HG03025 (cell line): ENCODE results near the gene PAGE2B.
"Not testable (repeated sequence)": the region's sequence is repeated elsewhere in the genome, so short reads cannot be mapped to it uniquely, and the experiment has no call there.

Source experiments
- ATAC-seq: cut with Tn5 transposase; IDR thresholded peaks from one replicate; pipeline ENCODE4 v1.9.1; 2021; ENCODE audit warnings: mild to moderate bottlenecking, moderate library complexity; ENCODE audit not compliant: unreplicated experiment, low FRiP score

The PAGE2B gene

GRCh38 chrX:55107911-55108310 lies 33.1 kb downstream of the PAGE2B start:
- no peak for ATAC-seq

GRCh38 chrX:55109306-55109705 lies 34.5 kb downstream of the PAGE2B start:
- ATAC-seq: no peak

DNA sequence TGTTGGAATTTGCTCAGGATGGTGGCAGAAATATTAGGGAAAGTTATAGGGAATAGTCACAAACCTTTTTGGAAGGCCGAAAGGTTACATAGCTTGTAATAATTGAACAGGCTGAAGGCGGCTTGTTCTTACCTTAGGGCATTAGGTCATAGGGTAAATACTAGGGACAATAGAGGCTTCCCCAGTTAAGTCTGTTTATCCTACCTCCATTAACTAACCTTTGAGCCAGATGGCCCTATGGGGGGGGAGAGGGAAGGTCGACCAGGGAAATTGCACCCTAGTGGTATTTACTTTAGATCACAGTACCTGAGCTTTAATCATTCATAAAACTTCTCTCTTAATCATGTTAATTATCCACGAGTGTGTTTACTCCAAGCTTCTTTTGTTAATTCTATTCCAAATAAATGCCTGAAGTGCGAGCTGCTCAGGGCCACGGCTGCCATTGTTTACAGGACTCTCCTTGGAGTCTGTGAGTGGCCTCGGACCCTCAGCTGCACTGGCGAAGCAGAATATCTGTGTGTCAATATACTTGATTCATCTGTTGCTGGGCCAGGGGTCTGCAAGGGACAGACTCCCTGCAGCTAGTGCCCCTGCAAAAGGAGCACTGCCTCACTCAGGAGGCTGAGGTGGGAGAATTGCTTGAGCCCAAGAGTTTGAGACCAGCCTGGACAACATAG lies 36.9 kb downstream of the PAGE2B start:
- no peak for ATAC-seq

DNA sequence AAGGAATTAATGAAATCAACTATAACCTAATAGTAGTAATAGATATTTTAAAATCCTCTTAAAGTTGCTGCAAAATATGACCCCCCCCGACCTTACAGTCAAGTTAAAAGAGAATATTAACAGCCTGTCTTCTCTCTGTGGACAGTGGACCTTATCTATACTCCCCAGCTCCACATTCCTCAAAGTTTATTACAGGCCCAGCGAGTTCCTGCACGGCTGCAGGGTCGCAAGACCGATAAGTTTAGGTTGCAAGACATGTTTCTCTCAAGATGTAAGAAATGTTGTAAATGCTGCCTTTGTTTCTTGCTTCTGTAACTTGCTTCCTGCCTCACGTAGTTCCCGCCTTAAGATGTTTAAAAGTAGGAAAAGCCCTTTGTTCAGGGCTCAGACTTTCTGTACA lies 41.8 kb downstream of the PAGE2B start:
- not testable (repeated sequence) for ATAC-seq

GRCh38 chrX:55118574-55118973 lies 43.7 kb downstream of the PAGE2B start:
- no peak for ATAC-seq

GRCh38 chrX:55119271-55119670 lies 44.4 kb downstream of the PAGE2B start:
- ATAC-seq: no peak

- ATAC-seq: no peak
Measured at GRCh38 chrX:55119712-55120111, 44.9 kb downstream of the PAGE2B start.

DNA sequence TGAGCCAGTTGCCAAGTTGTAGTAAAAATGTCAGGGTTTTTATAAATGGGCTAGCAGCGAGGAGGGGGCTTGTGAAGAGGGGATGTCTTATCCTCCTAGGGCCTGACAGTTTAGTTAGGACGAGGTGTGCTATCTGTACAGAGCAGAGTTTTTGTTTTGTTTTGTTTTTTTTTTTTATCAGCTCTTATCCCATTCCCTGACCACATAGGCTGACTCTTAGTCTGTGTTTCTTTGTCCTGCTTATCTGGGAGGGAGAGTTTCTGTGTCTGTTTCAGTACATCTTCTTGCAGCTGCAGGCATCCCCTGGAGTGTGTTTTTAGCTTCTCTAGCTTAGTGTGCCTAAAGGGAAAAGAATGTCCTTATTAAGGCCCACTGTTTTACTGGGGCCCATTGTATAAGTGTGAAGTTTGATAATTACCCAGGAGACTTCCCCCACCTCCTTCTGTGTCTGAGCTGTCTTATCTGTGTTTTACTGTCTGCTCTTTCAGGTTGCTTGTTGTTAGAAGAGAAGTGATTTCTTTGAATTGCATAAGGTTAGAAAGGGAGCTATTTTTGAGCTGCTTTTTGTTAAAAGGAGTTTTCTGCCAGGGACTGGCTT lies 46.0 kb downstream of the PAGE2B start:
- no peak for ATAC-seq

GRCh38 chrX:55123900-55124299 lies 49.1 kb downstream of the PAGE2B start:
- ATAC-seq: no peak

- ATAC-seq: no peak
Measured at GRCh38 chrX:55127692-55128091, 52.9 kb downstream of the PAGE2B start.
